ENCODE results near the gene SMIM32. TPM values are rescaled to one million over a fixed set of nuclear protein-coding genes. Genes with fewer than 3 reads are reported as not detected.

Gene SMIM32
- total and polyA plus RNA-seq, 8 donors: 0.30 to 22.0 (median 0.75) TPM; not detected in 3

GRCh38 chr5:136221340-136221739, 28.4 kb upstream of the SMIM32 start:
- Histone ChIP-seq H3K9me3 (peaks cover 0 to 24% (median 19%) of the 10 kb centered on the region in 4 donors), H3K4me3 (no peak overlapping the region), H3K36me3 (no peaks in the 10 kb centered on the region), H3K27ac (no peak overlapping the region), H3K4me1 (no peaks in the 10 kb centered on the region), H3K27me3 (peaks cover 0 to 11% (median 0%) of the 10 kb centered on the region in 3 donors)
- 87 to 97% (median 91%) methylated on average over 4 of the region's 4 CpGs for WGBS, 5 donors
- TF ChIP-seq EP300 (IDR thresholded peaks at IDR 0.05): no peak
- no peak for DNase-seq
- intact Hi-C loops (cut with DNase I; ENCODE audit: low total_unique reads): no loop called here

GRCh38 chr5:136216230-136216629, 23.3 kb upstream of the SMIM32 start:
- DNase-seq: no peak
- intact Hi-C loops (cut with DNase I; ENCODE audit: low total_unique reads): loop anchor here (10.0 kb wide), 1 partner anchor 271 kb away; no protein-coding TSS in a partner anchor
- no peaks in the 10 kb centered on the region for H3K4me1 ChIP-seq
- TF ChIP-seq CTCF (IDR thresholded peaks at IDR 0.05): no peak
- no peak for TF ChIP-seq POLR2AphosphoS5 (IDR thresholded peaks at IDR 0.05)
- TF ChIP-seq POLR2A (IDR thresholded peaks at IDR 0.05): no peak
- TF ChIP-seq EP300 (IDR thresholded peaks at IDR 0.05): no peak
- peaks cover 0 to 20% (median 18%) of the 10 kb centered on the region in 4 donors for H3K9me3 ChIP-seq
- no peak overlapping the region for H3K4me3 ChIP-seq
- peaks cover 0 to 27% (median 5%) of the 10 kb centered on the region in 3 donors for H3K27me3 ChIP-seq
- WGBS, 5 donors: 82 to 89% (median 88%) methylated on average over 3 to 8 of the region's 8 CpGs
- H3K36me3 ChIP-seq: no peaks in the 10 kb centered on the region
- H3K27ac ChIP-seq: no peak overlapping the region

- WGBS, 5 donors: 69 to 88% (median 78%) methylated on average over 4 of the region's 4 CpGs
These were observed 22.9 kb upstream of the SMIM32 start for GRCh38 chr5:136215812-136216211.

GRCh38 chr5:136213919-136214493, 21.0 kb upstream of the SMIM32 start:
- 62 to 73% (median 67%) methylated on average over 7 to 9 of the region's 9 CpGs for WGBS, 5 donors
- intact Hi-C loops (cut with DNase I; ENCODE audit: low total_unique reads): loop anchor here (2.0 to 10.0 kb wide), 2 partner anchors 269 to 327 kb away; no protein-coding TSS in a partner anchor
- H3K27me3 ChIP-seq: peaks cover 0 to 26% (median 5%) of the 10 kb centered on the region in 3 donors

More at GRCh38 chr5:136215812-136216211, 22.9 kb upstream of the SMIM32 start:
- no peak for DNase-seq
- no peaks in the 10 kb centered on the region for H3K36me3 ChIP-seq
- no peak overlapping the region for H3K27ac ChIP-seq
- intact Hi-C loops (cut with DNase I; ENCODE audit: low total_unique reads): loop anchor here (10.0 kb wide), 1 partner anchor 271 kb away; no protein-coding TSS in a partner anchor
- no peak overlapping the region for H3K4me3 ChIP-seq
- H3K4me1 ChIP-seq: no peaks in the 10 kb centered on the region
- TF ChIP-seq EP300 (IDR thresholded peaks at IDR 0.05): no peak
- TF ChIP-seq CTCF (IDR thresholded peaks at IDR 0.05): no peak
- no peak for TF ChIP-seq POLR2A (IDR thresholded peaks at IDR 0.05)
- no peak for TF ChIP-seq POLR2AphosphoS5 (IDR thresholded peaks at IDR 0.05)
- peaks cover 0 to 27% (median 5%) of the 10 kb centered on the region in 3 donors for H3K27me3 ChIP-seq
- H3K9me3 ChIP-seq: peaks cover 0 to 16% (median 16%) of the 10 kb centered on the region in 4 donors

More at GRCh38 chr5:136213919-136214493, 21.0 kb upstream of the SMIM32 start:
- H3K4me1 ChIP-seq: no peaks in the 10 kb centered on the region
- no peak for DNase-seq
- no peaks in the 10 kb centered on the region for H3K9me3 ChIP-seq
- no peak for TF ChIP-seq EP300 (IDR thresholded peaks at IDR 0.05)
- TF ChIP-seq CTCF (IDR thresholded peaks at IDR 0.05): no peak
- no peak for TF ChIP-seq POLR2A (IDR thresholded peaks at IDR 0.05)
- TF ChIP-seq POLR2AphosphoS5 (IDR thresholded peaks at IDR 0.05): no peak
- no peak overlapping the region for H3K27ac ChIP-seq
- no peaks in the 10 kb centered on the region for H3K36me3 ChIP-seq
- no peak overlapping the region for H3K4me3 ChIP-seq
